ENCODE results near the gene BAMBI.
A peak's percentile ranks its signal among the peaks of the same experiment; 100 is the strongest.

BAMBI gene

GRCh38 chr10:28709001-28709710 lies 31.8 kb downstream of the BAMBI start:
- DNase-seq: no peak

GRCh38 chr10:28710202-28710886 lies 33.0 kb downstream of the BAMBI start:
- DNase-seq: no peak

DNA sequence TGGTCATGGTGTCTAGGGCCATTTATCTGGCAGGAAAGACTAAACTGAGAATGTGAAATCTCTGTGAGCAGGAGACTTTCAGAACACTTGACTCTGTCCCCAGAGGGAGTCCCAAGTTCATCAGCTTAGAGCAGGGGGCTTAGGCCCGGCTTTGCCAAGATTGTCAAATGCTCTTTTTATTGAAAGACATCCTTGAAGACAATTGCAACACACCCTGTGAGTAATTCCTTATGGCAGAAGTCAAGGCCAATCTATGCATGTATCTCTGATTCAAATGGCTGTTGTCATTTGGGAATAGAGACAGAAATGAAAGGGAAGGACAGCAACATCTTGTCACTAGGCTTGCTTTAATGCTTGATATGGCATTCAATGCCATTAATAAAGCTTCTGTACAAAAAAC lies 33.7 kb downstream of the BAMBI start:
- DNase-seq: no peak

DNA sequence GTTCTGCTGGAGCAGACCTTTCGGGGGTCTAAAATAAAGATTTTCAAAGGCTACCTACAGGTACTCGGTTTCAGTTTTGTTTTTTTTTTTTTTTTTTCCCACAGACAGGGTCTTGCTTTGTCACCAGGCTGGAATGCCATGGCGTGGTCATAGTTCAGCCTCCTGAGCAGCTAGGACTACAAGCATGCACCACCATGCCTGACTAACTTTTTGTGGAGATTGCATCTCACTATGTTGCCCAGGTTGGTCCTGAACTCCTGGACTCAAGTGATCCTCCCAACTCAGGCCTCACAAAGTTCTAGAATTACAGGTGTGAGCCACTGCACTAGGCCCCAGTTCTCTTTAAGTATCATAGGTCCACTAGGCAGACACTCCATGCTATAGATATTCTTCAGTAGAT lies 34.5 kb downstream of the BAMBI start:
- DNase-seq: no peak

- no peak for DNase-seq
Measured at GRCh38 chr10:28713626-28714352, 36.5 kb downstream of the BAMBI start.

- no peak for DNase-seq
Measured at GRCh38 chr10:28714401-28715053, 37.2 kb downstream of the BAMBI start.

- no peak for DNase-seq
Measured at GRCh38 chr10:28715246-28715645, 37.9 kb downstream of the BAMBI start.

GRCh38 chr10:28715757-28716156 lies 38.4 kb downstream of the BAMBI start:
- no peak for DNase-seq

DNA sequence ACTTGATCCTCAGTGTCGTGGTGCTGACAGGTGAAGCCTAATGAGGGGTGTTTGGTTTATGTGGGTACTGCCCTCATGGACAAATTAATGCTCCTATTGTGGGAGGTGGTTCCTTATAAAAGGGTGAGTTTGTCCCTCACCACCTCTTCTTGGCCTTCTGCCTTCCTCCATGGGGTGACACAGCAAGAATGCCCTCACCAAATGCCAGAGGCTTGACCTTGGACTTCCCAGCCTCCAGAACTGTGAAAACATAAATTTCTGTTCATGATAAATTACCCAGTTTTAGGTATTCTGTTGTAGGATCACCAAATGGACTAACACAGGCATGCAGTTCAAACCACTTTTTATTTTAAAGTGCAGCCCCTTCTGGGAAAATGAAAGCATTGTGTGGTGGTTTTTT lies 39.4 kb downstream of the BAMBI start:
- DNase-seq: no peak

GRCh38 chr10:28717656-28718201 lies 40.4 kb downstream of the BAMBI start:
- DNase-seq: no peak

GRCh38 chr10:28719789-28720436 lies 42.6 kb downstream of the BAMBI start:
- DNase-seq: no peak

DNA sequence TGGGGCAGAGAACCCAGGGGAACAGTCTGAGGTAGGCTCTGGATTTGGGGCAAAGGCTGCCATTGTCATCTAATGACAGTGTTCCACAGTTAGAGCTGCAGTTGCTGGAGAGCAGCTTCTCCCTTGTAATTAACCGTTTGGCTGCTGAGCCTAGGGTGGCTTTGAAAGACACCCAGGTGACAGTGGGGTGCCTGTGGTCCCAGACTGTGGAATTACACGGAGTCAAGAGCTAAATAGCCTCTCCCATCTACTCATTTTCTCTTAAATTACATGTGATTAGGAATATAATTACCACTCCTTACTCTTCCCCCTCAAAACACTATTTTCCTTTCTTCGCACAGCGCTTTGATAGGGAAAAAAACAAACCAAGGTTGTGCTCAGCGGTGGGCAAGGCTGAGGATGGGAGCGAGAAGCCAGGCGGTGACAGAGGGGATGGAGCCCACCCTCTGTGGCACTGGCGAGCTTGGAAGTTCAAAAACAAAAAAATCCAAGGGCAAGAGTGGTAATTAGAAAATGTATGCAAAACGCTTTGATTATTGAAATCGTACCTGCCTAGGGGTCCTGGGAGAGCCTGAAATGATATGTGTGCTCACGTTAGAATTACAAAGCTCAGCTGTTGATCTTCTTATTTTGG lies 44.1 kb downstream of the BAMBI start:
- DNase-seq: no peak

GRCh38 chr10:28722065-28722803 lies 44.9 kb downstream of the BAMBI start:
- peak; percentile 11 for DNase-seq

GRCh38 chr10:28728366-28728765 lies 51.0 kb downstream of the BAMBI start:
- DNase-seq: no peak

DNA sequence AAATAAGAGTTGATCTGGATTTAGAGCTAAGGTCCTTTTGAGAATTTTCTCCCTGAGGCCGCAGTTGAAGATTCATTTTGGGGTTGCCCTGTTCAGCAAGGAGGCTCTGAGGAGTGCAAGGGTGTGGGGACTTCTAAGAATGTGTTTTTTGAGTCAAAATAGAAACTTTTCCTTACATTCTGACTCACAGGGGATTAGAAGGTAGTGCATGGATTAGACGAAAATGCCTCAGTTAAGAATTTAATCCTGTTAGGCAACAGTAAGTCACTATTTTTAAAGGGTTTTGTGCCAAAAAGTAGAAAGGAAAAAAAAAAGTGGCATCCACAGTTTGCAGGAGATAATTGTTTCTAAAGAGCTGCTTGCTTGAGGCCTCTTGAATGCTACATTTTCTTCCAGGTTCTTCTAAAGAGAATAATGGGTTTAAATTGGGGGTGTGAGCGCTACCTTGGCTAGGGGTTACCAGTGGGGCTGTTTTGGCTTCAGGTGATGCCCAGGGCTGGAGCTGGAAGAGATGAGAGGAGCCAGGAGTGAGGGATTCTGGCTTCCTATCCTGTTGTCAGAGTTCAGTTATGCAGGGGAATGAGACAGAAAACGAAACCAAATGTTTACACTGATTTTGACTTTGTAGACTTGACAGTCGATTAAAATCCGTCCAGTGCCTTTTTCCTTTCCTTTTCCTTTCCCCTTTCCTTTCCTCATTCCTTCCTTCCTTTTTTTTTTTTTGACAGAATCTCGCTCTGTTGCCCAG lies 52.9 kb downstream of the BAMBI start:
- DNase-seq: no peak

- no peak for DNase-seq
Measured at GRCh38 chr10:28732091-28732490, 54.8 kb downstream of the BAMBI start.

Data from NCI-H1048 (cell line).